ENCODE results near the gene MAFB. TPM values are rescaled to one million over a fixed set of nuclear protein-coding genes. Genes with fewer than 3 reads are reported as not detected.

Gene MAFB
- total RNA-seq, 2 donors from 2014 or later: 4.0 to 10.9 TPM

GRCh38 chr20:40686434-40686882, 2.6 kb downstream of the MAFB start:
- intact Hi-C loops (cut with DNase I, micrococcal nuclease): no loop called here
- DNase-seq (no peak), ATAC-seq (no peak)

- intact Hi-C loops (cut with DNase I, micrococcal nuclease): no loop called here
- ATAC-seq: no peak
- DNase-seq: no peak
These were observed 3.7 kb downstream of the MAFB start for GRCh38 chr20:40685349-40685748.

- ATAC-seq: no peak
- intact Hi-C loops (cut with DNase I, micrococcal nuclease): no loop called here
- DNase-seq: no peak
These were observed 5.2 kb downstream of the MAFB start for GRCh38 chr20:40683894-40684268.

- ATAC-seq (peak; percentile 18), DNase-seq (peak in 1 of 2 donors; percentile 34)
- intact Hi-C loops (cut with DNase I, micrococcal nuclease): no loop called here
These were observed 5.7 kb downstream of the MAFB start for GRCh38 chr20:40683221-40683893.

GRCh38 chr20:40682104-40682981, 6.7 kb downstream of the MAFB start:
- intact Hi-C loops (cut with DNase I, micrococcal nuclease): no loop called here
- ATAC-seq (no peak), DNase-seq (no peak)

- no peak for ATAC-seq
- DNase-seq: no peak
- intact Hi-C loops (cut with DNase I, micrococcal nuclease): no loop called here
These were observed 7.4 kb downstream of the MAFB start for GRCh38 chr20:40681684-40682083.

- DNase-seq (no peak), ATAC-seq (no peak)
- intact Hi-C loops (cut with DNase I, micrococcal nuclease): no loop called here
These were observed 7.9 kb downstream of the MAFB start for GRCh38 chr20:40681165-40681564.

GRCh38 chr20:40680161-40680959, 8.7 kb downstream of the MAFB start:
- ATAC-seq (no peak), DNase-seq (no peak)
- intact Hi-C loops (cut with DNase I, micrococcal nuclease): no loop called here

GRCh38 chr20:40679184-40679583, 9.9 kb downstream of the MAFB start:
- ATAC-seq (no peak), DNase-seq (no peak)
- intact Hi-C loops (cut with DNase I, micrococcal nuclease): no loop called here

- intact Hi-C loops (cut with DNase I, micrococcal nuclease): no loop called here
- DNase-seq (no peak), ATAC-seq (no peak)
These were observed 10.7 kb downstream of the MAFB start for GRCh38 chr20:40678286-40678875.

- intact Hi-C loops (cut with DNase I, micrococcal nuclease): no loop called here
- ATAC-seq: no peak
These were observed 11.6 kb downstream of the MAFB start for GRCh38 chr20:40677343-40677924.

GRCh38 chr20:40676491-40677269, 12.4 kb downstream of the MAFB start:
- intact Hi-C loops (cut with DNase I, micrococcal nuclease): no loop called here
- no peak for ATAC-seq
- no peak for DNase-seq

More at GRCh38 chr20:40677343-40677924, 11.6 kb downstream of the MAFB start:
- no peak for DNase-seq

GRCh38 chr20:40675599-40676221, 13.3 kb downstream of the MAFB start:
- no peak for DNase-seq
- no peak for ATAC-seq
- intact Hi-C loops (cut with DNase I, micrococcal nuclease): no loop called here

- intact Hi-C loops (cut with DNase I, micrococcal nuclease): no loop called here
- DNase-seq: no peak
- peak; percentile 55 for ATAC-seq
These were observed 15.6 kb downstream of the MAFB start for GRCh38 chr20:40673442-40673841.

- ATAC-seq: no peak
- DNase-seq: no peak
- intact Hi-C loops (cut with DNase I, micrococcal nuclease): no loop called here
These were observed 16.9 kb downstream of the MAFB start for GRCh38 chr20:40672095-40672494.

- DNase-seq: no peak
- no peak for ATAC-seq
- intact Hi-C loops (cut with DNase I, micrococcal nuclease): no loop called here
These were observed 18.8 kb downstream of the MAFB start for GRCh38 chr20:40670253-40670652.

- DNase-seq (no peak), ATAC-seq (no peak)
- intact Hi-C loops (cut with DNase I, micrococcal nuclease): no loop called here
These were observed 19.3 kb downstream of the MAFB start for GRCh38 chr20:40669692-40670091.
